Fibroblast of pulmonary artery (primary cell): ENCODE measurements around the gene CACNG3.

Experiments used
- DNase-seq: peaks from one replicate; pipeline ENCODE4 v3.0.0-alpha.2; 2010; ENCODE audit warnings: low read depth
- H3K4me3 ChIP-seq: replicated peaks from 2 replicates; pipeline ENCODE4 v1.5.1; 2011; ENCODE audit warnings: low read depth, mild to moderate bottlenecking, control low read depth, low read length, moderate library complexity
- CTCF ChIP-seq: IDR thresholded peaks from 2 replicates; pipeline ENCODE4 v1.5.1; 2011; ENCODE audit warnings: mild to moderate bottlenecking, control low read depth, low read length, inconsistent platforms; ENCODE audit errors: missing control alignments

The CACNG3 gene

GRCh38 chr16:24394341-24394740 is 138.2 kb downstream of the CACNG3 start:
- no peak for DNase-seq
- H3K4me3 ChIP-seq = no peak overlapping the region
- TF ChIP-seq CTCF = no peak

DNA sequence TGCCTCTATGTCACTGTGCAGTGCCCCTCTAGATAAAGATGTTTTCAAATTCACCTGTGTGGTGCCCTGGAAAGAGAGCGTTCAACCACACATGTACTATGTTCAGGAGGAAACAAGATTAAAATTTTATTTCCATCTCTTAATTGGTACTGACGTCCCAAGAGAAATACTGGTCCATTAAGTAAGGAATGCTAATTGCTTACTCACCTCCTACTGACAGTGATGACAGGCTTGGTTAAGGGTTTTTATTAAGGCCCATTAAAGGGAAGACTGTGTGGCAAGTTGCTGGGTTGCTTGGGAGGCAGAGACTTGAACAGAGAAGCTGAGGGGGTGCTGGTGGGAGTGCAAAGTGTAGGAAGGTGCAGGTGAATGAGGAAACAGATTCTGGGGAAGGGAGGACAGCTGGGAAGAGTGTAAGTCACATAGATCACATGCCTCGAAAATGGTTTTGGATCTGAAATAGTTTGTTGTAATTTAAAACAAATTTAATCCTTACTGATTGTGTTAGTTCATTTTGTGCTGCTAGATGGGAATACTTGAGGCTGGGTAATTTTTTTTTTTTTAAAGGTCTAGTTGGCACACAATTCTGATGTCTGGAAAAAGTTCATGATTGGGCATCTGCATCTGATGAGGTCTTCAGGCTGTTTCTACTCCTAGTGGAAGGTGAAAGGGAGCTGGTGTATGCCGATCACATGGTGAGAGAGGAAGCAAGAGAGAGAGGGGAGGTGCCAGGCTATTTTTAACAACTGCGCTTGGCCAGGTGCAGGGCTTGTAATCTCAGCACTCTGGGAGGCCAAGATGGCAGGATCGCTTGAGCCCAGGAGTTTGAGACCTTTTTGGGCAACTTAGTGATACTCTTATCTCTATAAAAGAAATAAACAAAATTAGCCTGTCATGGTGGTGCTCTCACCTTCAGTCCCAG is 140.5 kb downstream of the CACNG3 start:
- no peak for DNase-seq
- TF ChIP-seq CTCF = no peak
- H3K4me3 ChIP-seq = no peak overlapping the region

DNA sequence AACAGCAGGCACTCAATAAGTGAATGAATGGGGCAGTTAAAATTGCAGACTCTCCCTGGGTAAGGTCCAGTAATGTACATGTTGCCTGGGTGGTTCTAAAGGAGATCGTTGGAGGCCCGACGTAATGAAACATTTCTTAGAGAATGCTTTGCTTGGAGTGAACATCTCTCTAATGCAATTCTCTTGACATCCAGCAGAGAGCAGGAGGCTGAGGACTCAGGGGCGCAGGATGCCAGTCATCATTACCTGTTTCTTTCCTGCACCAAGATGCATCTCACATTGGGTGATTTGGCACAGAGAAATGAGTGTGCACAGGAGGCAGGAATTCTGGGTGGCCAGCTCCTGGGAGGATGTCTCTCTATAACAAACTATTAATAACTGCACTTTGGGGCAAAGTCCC is 152.9 kb downstream of the CACNG3 start:
- no peak overlapping the region for H3K4me3 ChIP-seq
- no peak for DNase-seq
- no peak for TF ChIP-seq CTCF
